WERI-Rb-1 (cell line): ENCODE data around the gene TMPRSS15.

Experiments
- DNase-seq: peaks from one replicate; pipeline ENCODE4 v3.0.0-alpha.2; 2020
- H3K27ac ChIP-seq: fragments of 250-450 bp; sonication (Bioruptor Pico); 2 replicates; pipeline ENCODE4 v1.5.1; 2020; ENCODE audit warnings: mild to moderate bottlenecking, moderate library complexity
- H3K27me3 ChIP-seq: fragments of 250-450 bp; sonication (Bioruptor Pico); 2 replicates; pipeline ENCODE4 v1.5.1; 2021; ENCODE audit warnings: mild to moderate bottlenecking, low read depth, moderate library complexity; ENCODE audit not compliant: insufficient read depth, severe bottlenecking
- H3K36me3 ChIP-seq: fragments of 250-450 bp; sonication (Bioruptor Pico); 2 replicates; pipeline ENCODE4 v1.5.1; 2020; ENCODE audit warnings: mild to moderate bottlenecking, moderate library complexity
- H3K4me3 ChIP-seq: 2 replicates; pipeline ENCODE4 v1.5.1; 2011; ENCODE audit warnings: low read depth, mild to moderate bottlenecking, control low read depth, low read length
- H3K9me3 ChIP-seq: fragments of 250-450 bp; sonication (Bioruptor Pico); 2 replicates; pipeline ENCODE4 v1.5.1; 2021; ENCODE audit warnings: mild to moderate bottlenecking, moderate library complexity; ENCODE audit not compliant: severe bottlenecking
- TF ChIP-seq, protein P1 (sequence below): IDR thresholded peaks from 2 replicates; pipeline ENCODE4 v1.5.1; 2011; ENCODE audit warnings: low read depth, mild to moderate bottlenecking, control low read depth, inconsistent platforms, low read length

The TMPRSS15 gene

DNA sequence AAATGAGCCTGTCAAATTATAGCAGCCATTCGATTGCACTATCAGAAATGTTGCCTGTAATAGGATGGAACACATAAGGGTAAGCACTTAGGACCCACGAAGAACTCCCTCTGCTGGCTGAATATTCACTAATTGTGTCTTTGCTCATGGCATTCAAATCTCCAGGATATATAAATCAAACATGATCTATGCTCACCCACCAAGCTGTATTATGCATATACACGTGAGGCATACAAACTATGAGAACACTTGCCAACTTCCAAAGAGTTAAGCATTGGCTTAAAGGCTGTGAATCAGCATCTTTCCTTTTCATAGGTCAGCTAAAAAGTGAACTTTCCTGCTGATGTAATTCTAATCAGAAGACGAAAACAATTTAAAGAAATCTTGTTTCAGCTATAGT lies 34.5 kb downstream of the TMPRSS15 start:
- Histone ChIP-seq H3K27ac (no peak overlapping the region), H3K36me3 (no peaks in the 10 kb centered on the region), H3K9me3 (no peaks in the 10 kb centered on the region), H3K27me3 (no peaks in the 10 kb centered on the region), H3K4me3 (no peak overlapping the region)
- DNase-seq = peak; percentile 25
- TF ChIP-seq, protein P1, sequence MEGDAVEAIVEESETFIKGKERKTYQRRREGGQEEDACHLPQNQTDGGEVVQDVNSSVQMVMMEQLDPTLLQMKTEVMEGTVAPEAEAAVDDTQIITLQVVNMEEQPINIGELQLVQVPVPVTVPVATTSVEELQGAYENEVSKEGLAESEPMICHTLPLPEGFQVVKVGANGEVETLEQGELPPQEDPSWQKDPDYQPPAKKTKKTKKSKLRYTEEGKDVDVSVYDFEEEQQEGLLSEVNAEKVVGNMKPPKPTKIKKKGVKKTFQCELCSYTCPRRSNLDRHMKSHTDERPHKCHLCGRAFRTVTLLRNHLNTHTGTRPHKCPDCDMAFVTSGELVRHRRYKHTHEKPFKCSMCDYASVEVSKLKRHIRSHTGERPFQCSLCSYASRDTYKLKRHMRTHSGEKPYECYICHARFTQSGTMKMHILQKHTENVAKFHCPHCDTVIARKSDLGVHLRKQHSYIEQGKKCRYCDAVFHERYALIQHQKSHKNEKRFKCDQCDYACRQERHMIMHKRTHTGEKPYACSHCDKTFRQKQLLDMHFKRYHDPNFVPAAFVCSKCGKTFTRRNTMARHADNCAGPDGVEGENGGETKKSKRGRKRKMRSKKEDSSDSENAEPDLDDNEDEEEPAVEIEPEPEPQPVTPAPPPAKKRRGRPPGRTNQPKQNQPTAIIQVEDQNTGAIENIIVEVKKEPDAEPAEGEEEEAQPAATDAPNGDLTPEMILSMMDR = peak; percentile 51

DNA sequence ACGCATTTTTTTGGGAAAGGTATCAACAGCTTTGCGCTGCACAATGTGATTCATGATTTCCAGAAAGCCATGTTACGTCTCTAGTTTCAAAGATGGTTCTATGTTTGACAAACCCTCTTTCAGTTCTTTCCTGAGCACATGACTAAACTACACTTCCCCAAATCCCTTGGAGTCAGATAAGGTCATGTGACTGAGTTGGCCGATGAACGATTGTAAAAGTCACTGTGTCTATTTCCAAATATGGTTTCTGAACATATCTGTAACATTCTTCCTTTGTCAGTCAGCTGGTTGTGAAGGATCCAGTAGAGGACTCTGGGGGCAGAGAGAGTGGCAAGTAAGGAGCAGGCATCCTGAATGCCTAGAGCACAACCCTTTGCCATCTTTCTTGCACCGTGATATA lies 35.4 kb downstream of the TMPRSS15 start:
- DNase-seq = no peak
- TF ChIP-seq, protein P1 = no peak
- Histone ChIP-seq H3K27me3 (no peaks in the 10 kb centered on the region), H3K27ac (no peak overlapping the region), H3K36me3 (no peaks in the 10 kb centered on the region), H3K4me3 (no peak overlapping the region), H3K9me3 (no peaks in the 10 kb centered on the region)

DNA sequence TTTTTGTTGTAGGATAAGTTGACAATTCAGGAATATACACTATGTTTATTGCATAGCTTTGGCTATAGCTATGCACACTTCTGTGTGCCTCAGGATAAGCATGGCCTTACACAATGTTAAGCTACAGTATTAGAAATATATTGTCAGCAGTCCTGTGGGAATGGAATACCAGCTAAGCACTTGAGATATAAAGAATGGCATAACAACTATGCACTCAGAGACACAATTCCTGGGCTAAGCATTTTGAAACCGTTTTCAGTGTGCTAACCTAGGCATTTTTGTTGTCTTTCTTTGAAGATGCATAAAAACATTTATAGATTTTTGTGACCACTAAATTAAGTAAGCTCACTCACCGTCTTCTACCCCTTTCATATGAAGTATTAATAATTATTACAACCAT lies 46.8 kb downstream of the TMPRSS15 start:
- H3K9me3 ChIP-seq = no peaks in the 10 kb centered on the region
- DNase-seq = no peak
- H3K4me3 ChIP-seq = no peak overlapping the region
- TF ChIP-seq, protein P1 = no peak
- H3K36me3 ChIP-seq = no peaks in the 10 kb centered on the region
- H3K27me3 ChIP-seq = no peaks in the 10 kb centered on the region
- no peak overlapping the region for H3K27ac ChIP-seq

DNA sequence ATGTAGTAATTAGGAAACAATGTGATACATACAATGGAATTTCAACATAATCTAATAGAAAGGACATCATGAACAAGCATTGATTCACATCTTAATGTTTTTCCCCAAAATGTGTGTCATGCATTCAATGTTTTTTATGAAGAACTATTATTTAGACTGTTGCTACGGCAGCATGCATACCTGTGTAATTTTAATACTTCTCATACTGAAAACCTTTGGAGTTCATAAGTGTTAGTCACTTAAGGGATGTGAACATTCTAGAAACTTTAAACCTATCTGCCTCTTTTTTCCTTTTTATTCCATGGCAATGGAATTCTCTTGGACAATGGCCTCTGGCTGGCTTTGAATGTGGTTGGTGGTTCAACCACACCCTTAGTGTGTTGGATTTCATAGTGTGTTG lies 48.6 kb downstream of the TMPRSS15 start:
- Histone ChIP-seq H3K36me3 (no peaks in the 10 kb centered on the region), H3K4me3 (no peak overlapping the region), H3K27me3 (no peaks in the 10 kb centered on the region), H3K9me3 (no peaks in the 10 kb centered on the region), H3K27ac (no peak overlapping the region)
- DNase-seq = no peak
- TF ChIP-seq, protein P1 = no peak

DNA sequence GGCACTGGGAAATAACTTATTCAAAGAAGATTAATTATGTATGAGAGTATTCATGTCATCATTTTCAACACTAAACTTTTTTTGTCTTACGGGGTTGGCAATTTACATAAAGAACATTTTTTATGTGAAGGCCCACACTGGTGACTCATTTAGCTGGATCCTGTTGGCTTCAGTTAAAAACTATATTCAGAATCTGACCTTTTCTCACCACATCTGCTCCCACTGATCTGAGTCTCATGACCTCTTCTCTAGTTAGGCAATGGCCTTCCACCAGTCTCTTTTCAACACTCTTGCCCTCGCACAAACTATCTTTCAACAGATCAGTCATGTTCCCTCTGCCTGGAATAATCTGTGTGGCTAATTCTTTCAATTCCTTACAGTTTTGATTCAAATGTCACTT lies 53.4 kb downstream of the TMPRSS15 start:
- no peaks in the 10 kb centered on the region for H3K9me3 ChIP-seq
- H3K4me3 ChIP-seq = no peak overlapping the region
- H3K27ac ChIP-seq = no peak overlapping the region
- no peaks in the 10 kb centered on the region for H3K27me3 ChIP-seq
- DNase-seq = no peak
- TF ChIP-seq, protein P1 = no peak
- H3K36me3 ChIP-seq = no peaks in the 10 kb centered on the region

DNA sequence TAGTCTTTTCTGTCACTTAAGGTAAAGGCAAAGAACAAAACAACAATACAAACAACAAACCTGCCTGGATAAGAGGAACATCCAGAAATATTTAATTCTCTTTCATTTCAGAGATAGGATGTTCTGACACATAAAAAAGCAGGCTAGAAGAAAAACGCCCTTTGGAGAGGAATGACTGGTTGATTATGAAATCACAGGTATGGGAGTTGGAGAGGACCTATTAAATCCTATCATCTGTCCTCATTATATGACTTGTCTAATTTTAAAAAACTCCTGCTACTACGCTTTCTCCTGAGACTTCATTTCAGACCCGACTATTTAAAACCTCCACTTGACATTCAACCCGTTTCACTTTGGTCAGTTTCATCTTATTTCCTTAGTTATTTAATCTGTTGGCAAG lies 54.1 kb downstream of the TMPRSS15 start:
- Histone ChIP-seq H3K9me3 (no peaks in the 10 kb centered on the region), H3K27ac (no peak overlapping the region), H3K4me3 (no peak overlapping the region), H3K36me3 (no peaks in the 10 kb centered on the region), H3K27me3 (no peaks in the 10 kb centered on the region)
- DNase-seq = no peak
- TF ChIP-seq, protein P1 = no peak
